PFSK-1 (cell line): ENCODE data around the gene TTYH2.

Experiments
- FOXP2 ChIP-seq: optimal IDR thresholded peaks from 2 replicates; pipeline ENCODE3; 2011; ENCODE audit warnings: borderline replicate concordance, control low read depth, inconsistent platforms; ENCODE audit not compliant: insufficient read depth; ENCODE audit errors: extremely low read length, extremely low read depth
- POLR2AphosphoS5 ChIP-seq: IDR thresholded peaks from 2 replicates; pipeline ENCODE4 v1.6.1; 2012; ENCODE audit warnings: low read depth, mild to moderate bottlenecking, control low read depth, low read length, moderate library complexity
- REST ChIP-seq, 2 experiments: IDR thresholded peaks; 2 replicates each; pipeline versions ENCODE4 v1.6.1 to v1.8.0; 2011 to 2012; ENCODE audit warnings: low read depth in 2 of 2, low read length in 2 of 2, control low read depth in 1 of 2, inconsistent platforms in 1 of 2, mild to moderate bottlenecking in 1 of 2, moderate library complexity in 1 of 2; ENCODE audit not compliant: insufficient read depth in 1 of 2
- SIN3A ChIP-seq: IDR thresholded peaks from 2 replicates; pipeline ENCODE4 v1.6.1; 2012; ENCODE audit warnings: mild to moderate bottlenecking, low read length, moderate library complexity, borderline replicate concordance; ENCODE audit not compliant: insufficient read depth
- TAF1 ChIP-seq: IDR thresholded peaks from 2 replicates; pipeline ENCODE4 v1.6.1; 2012; ENCODE audit warnings: low read length, control low read depth, borderline replicate concordance; ENCODE audit not compliant: insufficient read depth

The TTYH2 gene

GRCh38 chr17:74226252-74226651 is 12.9 kb downstream of the TTYH2 start:
- TF ChIP-seq TAF1 (no peak), SIN3A (no peak), REST (IDR thresholded peaks at IDR 0.05; ENCODE audit: insufficient read depth in 1 of 2, low read depth in 2 of 2, low read length in 2 of 2) (no peak), POLR2AphosphoS5 (no peak), FOXP2 (no peak)

- no peak for TF ChIP-seq REST (IDR thresholded peaks at IDR 0.05; ENCODE audit: insufficient read depth in 1 of 2, low read depth in 2 of 2, low read length in 2 of 2)
- TF ChIP-seq POLR2AphosphoS5, result no peak
- TF ChIP-seq TAF1, result no peak
- no peak for TF ChIP-seq FOXP2
- TF ChIP-seq SIN3A, result no peak
Observed at GRCh38 chr17:74227271-74228080, 14.1 kb downstream of the TTYH2 start.

- TF ChIP-seq SIN3A (no peak), TAF1 (no peak), POLR2AphosphoS5 (no peak), FOXP2 (no peak), REST (IDR thresholded peaks at IDR 0.05; ENCODE audit: insufficient read depth in 1 of 2, low read depth in 2 of 2, low read length in 2 of 2) (no peak)
Observed at GRCh38 chr17:74228306-74228978, 15.1 kb downstream of the TTYH2 start.

GRCh38 chr17:74230896-74231295 is 17.5 kb downstream of the TTYH2 start:
- no peak for TF ChIP-seq REST (IDR thresholded peaks at IDR 0.05; ENCODE audit: insufficient read depth in 1 of 2, low read depth in 2 of 2, low read length in 2 of 2)
- no peak for TF ChIP-seq FOXP2
- TF ChIP-seq TAF1, result no peak
- TF ChIP-seq SIN3A, result no peak
- no peak for TF ChIP-seq POLR2AphosphoS5
